Neural progenitor cell (in vitro differentiated cells): ENCODE measurements around the gene TRAF4. TPM values are rescaled to one million over a fixed set of nuclear protein-coding genes. Genes with fewer than 3 reads are reported as not detected.

ENCODE experiments used
- DNase-seq: peaks from one replicate; pipeline ENCODE4 v3.0.0-alpha.2; 2016; ENCODE audit warnings: low spot score
- H2AFZ ChIP-seq: fragments of 200-600 bp; sonication (generic); replicated peaks from 2 replicates; pipeline ENCODE4 v1.6.1; 2016; ENCODE audit warnings: antibody characterized with exemption
- H3F3A ChIP-seq: fragments of 200-600 bp; sonication (generic); 2 replicates; pipeline ENCODE4 v1.6.1; 2016; ENCODE audit warnings: antibody characterized with exemption, low read depth
- H3K27ac ChIP-seq: fragments of 200-600 bp; sonication (generic); 2 replicates; pipeline ENCODE4 v1.5.1; 2016; ENCODE audit warnings: mild to moderate bottlenecking
- H3K27me3 ChIP-seq: fragments of 200-600 bp; sonication (generic); 2 replicates; pipeline ENCODE4 v1.6.1; 2016; ENCODE audit warnings: mild to moderate bottlenecking, moderate library complexity
- H3K36me3 ChIP-seq: fragments of 200-600 bp; sonication (generic); 2 replicates; pipeline ENCODE4 v1.5.1; 2016
- H3K4me1 ChIP-seq: fragments of 200-600 bp; sonication (generic); 2 replicates; pipeline ENCODE4 v1.6.1; 2016; ENCODE audit warnings: mixed run types
- H3K4me2 ChIP-seq: fragments of 200-600 bp; sonication (generic); 2 replicates; pipeline ENCODE4 v1.6.1; 2016
- H3K4me3 ChIP-seq: fragments of 200-600 bp; sonication (generic); 2 replicates; pipeline ENCODE4 v1.5.1; 2016
- H3K79me2 ChIP-seq: fragments of 200-600 bp; sonication (generic); 2 replicates; pipeline ENCODE4 v1.6.1; 2016; ENCODE audit warnings: low read depth
- H3K9ac ChIP-seq: fragments of 200-600 bp; sonication (generic); 2 replicates; pipeline ENCODE4 v1.6.1; 2016
- H3K9me3 ChIP-seq: fragments of 200-600 bp; sonication (generic); 2 replicates; pipeline ENCODE4 v1.5.1; 2016; ENCODE audit warnings: low read depth
- H4K20me1 ChIP-seq: fragments of 200-600 bp; sonication (generic); 2 replicates; pipeline ENCODE4 v1.6.1; 2016; ENCODE audit warnings: low read depth
- H3K27ac Mint-ChIP-seq: 3 replicates; pipeline ENCODE4 v1.8.0; 2021; ENCODE audit warnings: mixed read lengths
- H3K27me3 Mint-ChIP-seq: 2 replicates; pipeline ENCODE4 v1.8.0; 2022; ENCODE audit warnings: low read depth, mild to moderate bottlenecking, inconsistent platforms, moderate library complexity, mixed read lengths; ENCODE audit not compliant: insufficient read depth
- H3K36me3 Mint-ChIP-seq: 3 replicates; pipeline ENCODE4 v1.8.0; 2021; ENCODE audit warnings: mixed read lengths
- H3K4me1 Mint-ChIP-seq: 3 replicates; pipeline ENCODE4 v1.8.0; 2021; ENCODE audit warnings: mixed read lengths
- H3K4me3 Mint-ChIP-seq: 3 replicates; pipeline ENCODE4 v1.8.0; 2021; ENCODE audit warnings: mild to moderate bottlenecking, moderate library complexity, mixed read lengths
- H3K9me3 Mint-ChIP-seq: 3 replicates; pipeline ENCODE4 v1.8.0; 2020; ENCODE audit warnings: mixed read lengths
- EZH2 ChIP-seq: fragments of 200-600 bp; sonication (generic); IDR thresholded peaks from 2 replicates; pipeline ENCODE4 v1.6.1; 2017; ENCODE audit warnings: antibody characterized with exemption, mild to moderate bottlenecking, moderate library complexity
- EZH2phosphoT487 ChIP-seq: fragments of 200-600 bp; sonication (generic); IDR thresholded peaks from 2 replicates; pipeline ENCODE4 v1.6.1; 2017; ENCODE audit warnings: antibody characterized with exemption
- total RNA-seq: library from RNA; depleted of rRNA; stranded (reverse); fragments of >200 nt; gene quantifications from 2 replicates; pipeline ENCODE4 v1.2.3, GENCODE V29; 2015; ENCODE audit warnings: low replicate concordance
- TF ChIP-seq, protein P1 (sequence below): fragments of 200-600 bp; sonication (generic); IDR thresholded peaks from 2 replicates; pipeline ENCODE4 v1.5.1; 2017; ENCODE audit warnings: antibody characterized with exemption, mild to moderate bottlenecking

Gene TRAF4
- total RNA-seq, 1 donor from 2014 or later, result 32.2 TPM

DNA sequence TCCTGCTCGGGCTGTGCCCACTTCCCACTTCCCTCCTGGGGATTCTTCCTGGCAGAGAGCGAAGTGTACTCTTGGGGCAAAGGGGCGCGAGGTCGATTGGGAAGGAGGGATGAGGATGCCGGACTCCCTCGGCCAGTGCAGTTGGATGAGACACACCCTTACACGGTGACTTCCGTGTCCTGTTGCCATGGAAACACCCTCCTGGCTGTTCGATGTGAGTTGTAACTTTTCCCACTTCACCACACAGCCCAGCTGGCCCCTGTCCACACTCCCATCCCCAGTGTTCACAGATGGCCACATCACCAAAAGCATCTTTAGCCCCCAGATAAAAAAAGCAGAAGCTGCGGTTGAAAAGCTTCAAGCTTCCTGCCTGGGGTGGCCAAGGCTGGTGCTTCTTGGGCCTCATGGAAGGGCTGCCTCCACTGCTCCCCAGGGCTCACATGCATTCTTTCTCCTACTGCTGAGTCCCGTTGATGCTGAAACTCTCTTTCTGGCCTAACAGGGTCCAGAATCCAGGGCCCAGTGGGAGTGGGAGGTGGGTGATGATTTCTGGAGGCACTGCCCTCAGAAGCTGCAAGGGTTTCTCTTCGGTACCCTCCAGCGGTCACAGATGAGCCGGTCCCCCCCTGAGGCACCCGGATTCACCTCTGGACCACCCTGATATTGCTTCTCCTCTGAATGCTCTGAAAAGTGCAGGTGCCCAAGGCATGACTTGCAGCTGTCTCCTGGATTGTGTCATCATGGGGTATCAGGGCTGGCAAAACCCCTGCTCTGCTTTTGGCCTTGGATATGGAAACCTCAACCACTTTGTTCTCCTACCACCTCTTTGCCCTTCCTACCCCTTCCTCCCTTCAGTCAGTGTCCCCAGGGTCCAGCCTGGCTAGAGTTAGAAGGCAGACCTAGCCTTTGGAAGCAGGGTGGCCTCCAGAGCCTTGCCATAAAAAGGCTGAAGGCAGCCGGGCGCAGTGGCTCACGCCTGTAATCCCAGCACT, 2.2 kb upstream of the TRAF4 start:
- no peak for DNase-seq
- peaks cover 13% of the 10 kb centered on the region for H3K4me1 Mint-ChIP-seq
- H4K20me1 ChIP-seq, result peaks cover 24% of the 10 kb centered on the region
- no peak overlapping the region for H3K27ac ChIP-seq
- peaks cover 2% of the 10 kb centered on the region for H3K9me3 Mint-ChIP-seq
- no peaks in the 10 kb centered on the region for H3K36me3 ChIP-seq
- peaks cover 2% of the 10 kb centered on the region for H3K36me3 Mint-ChIP-seq
- no peaks in the 10 kb centered on the region for H3K27me3 ChIP-seq
- H3K27me3 Mint-ChIP-seq, result peaks cover 4% of the 10 kb centered on the region
- no peak overlapping the region for H3K9ac ChIP-seq
- no peak overlapping the region for H3K27ac Mint-ChIP-seq
- H2AFZ ChIP-seq, result no peak overlapping the region
- peak overlapping the region; percentile 25 for H3K4me3 Mint-ChIP-seq
- peaks cover 12% of the 10 kb centered on the region for H3K4me1 ChIP-seq
- H3K9me3 ChIP-seq, result no peaks in the 10 kb centered on the region
- peaks cover 28% of the 10 kb centered on the region for H3K79me2 ChIP-seq
- H3K4me3 ChIP-seq, result no peak overlapping the region
- H3F3A ChIP-seq, result peaks cover 38% of the 10 kb centered on the region
- no peak overlapping the region for H3K4me2 ChIP-seq
- TF ChIP-seq, protein P1, sequence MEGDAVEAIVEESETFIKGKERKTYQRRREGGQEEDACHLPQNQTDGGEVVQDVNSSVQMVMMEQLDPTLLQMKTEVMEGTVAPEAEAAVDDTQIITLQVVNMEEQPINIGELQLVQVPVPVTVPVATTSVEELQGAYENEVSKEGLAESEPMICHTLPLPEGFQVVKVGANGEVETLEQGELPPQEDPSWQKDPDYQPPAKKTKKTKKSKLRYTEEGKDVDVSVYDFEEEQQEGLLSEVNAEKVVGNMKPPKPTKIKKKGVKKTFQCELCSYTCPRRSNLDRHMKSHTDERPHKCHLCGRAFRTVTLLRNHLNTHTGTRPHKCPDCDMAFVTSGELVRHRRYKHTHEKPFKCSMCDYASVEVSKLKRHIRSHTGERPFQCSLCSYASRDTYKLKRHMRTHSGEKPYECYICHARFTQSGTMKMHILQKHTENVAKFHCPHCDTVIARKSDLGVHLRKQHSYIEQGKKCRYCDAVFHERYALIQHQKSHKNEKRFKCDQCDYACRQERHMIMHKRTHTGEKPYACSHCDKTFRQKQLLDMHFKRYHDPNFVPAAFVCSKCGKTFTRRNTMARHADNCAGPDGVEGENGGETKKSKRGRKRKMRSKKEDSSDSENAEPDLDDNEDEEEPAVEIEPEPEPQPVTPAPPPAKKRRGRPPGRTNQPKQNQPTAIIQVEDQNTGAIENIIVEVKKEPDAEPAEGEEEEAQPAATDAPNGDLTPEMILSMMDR, result no peak
- TF ChIP-seq EZH2, result no peak
- TF ChIP-seq EZH2phosphoT487, result no peak

DNA sequence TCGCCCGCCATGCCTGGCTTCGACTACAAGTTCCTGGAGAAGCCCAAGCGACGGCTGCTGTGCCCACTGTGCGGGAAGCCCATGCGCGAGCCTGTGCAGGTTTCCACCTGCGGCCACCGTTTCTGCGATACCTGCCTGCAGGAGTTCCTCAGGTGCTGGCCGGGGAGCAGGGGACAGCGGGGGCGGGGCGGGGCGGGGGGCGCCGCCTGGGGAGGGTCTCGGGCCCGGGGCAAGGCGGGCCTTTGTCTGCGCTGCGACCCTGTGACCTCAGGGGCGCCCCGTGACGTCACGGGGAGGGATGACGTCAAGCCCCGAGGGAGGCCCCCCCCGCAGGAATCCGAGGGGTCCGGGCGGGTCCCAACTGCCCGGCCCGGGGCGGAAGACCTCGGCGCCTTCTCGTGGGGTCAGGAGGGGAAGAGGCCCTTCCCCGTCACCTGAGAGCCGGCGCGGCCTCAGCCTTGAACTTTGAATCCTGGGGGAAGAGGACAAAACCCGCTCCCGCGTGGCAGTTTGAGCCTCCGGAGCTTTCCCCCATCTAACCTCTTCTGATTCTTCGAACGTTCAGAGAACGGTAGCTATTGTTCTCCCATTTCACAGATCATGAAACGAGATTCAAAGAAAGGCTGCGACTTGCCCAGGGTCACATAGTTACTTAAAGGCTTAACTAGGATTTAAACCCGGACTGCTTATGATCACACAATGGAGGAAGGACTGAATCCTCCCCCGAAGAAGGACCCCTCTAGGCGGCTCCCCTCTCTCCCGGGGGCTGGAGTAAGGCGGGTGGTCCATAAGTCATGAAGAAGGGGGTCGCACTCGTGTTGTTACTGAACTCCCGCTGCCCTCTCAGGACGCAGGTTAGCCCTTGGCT, 527 bp downstream of the TRAF4 start:
- Mint-ChIP-seq H3K4me1 (peaks cover 22% of the 10 kb centered on the region), H3K9me3 (no peaks in the 10 kb centered on the region), H3K27ac (peak overlapping the region; percentile 96), H3K27me3 (peaks cover 4% of the 10 kb centered on the region), H3K36me3 (peaks cover 3% of the 10 kb centered on the region), H3K4me3 (peak overlapping the region; percentile 91)
- Histone ChIP-seq H3K4me1 (peaks cover 16% of the 10 kb centered on the region), H4K20me1 (peaks cover 51% of the 10 kb centered on the region), H3K4me3 (peak overlapping the region; percentile 78), H2AFZ (no peak overlapping the region), H3K27me3 (no peaks in the 10 kb centered on the region), H3K36me3 (no peaks in the 10 kb centered on the region), H3K79me2 (peaks cover 40% of the 10 kb centered on the region), H3K9me3 (no peaks in the 10 kb centered on the region), H3K9ac (peak overlapping the region; percentile 99), H3K27ac (peak overlapping the region; percentile 100), H3K4me2 (peak overlapping the region; percentile 88), H3F3A (peaks cover 63% of the 10 kb centered on the region)
- peak; percentile 92 for DNase-seq
- TF ChIP-seq EZH2phosphoT487 (no peak), EZH2 (no peak)
- TF ChIP-seq, protein P1, result no peak

DNA sequence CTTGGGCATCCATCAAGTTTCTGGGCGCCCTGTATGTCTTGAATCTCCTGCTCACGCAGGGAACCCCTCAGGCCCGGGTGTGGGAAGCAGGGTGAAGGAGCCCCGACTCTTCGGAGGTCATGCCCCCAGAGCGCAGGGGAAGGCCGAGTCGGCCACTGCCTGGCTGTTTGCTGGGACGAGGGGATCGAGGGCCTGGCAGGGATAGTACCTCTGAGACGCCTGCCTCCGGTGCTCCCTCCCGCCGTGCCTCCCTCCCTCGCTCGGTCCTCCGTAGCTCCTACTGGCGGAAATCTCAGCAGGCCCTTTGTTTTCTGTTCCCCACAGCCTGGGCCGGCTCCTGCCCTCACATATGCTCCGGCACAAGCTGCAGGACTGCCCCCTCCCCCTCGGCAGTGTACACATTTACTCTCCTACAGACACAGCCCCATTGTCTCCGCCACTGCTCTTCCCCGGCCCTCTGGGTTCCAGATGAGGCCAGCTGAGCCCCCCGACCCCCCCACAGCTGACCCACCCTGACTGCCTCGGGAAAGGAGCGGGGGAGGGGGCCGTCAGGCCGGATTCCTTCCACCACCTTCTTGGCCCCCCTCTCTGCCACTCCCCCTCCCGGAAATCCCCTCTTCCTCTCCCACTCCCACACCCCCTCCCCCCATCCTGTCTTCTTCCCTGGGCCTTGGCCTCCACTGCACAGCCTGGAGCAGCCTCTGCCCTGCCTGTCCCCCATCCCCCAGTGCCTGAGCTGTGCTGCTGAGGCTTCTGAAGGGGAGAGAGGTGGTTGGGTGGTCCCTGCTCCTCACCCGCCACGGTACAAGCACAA, 1.4 kb downstream of the TRAF4 start:
- H3K27me3 ChIP-seq, result no peaks in the 10 kb centered on the region
- H3K27ac ChIP-seq, result peak overlapping the region; percentile 100
- H3K9me3 ChIP-seq, result no peaks in the 10 kb centered on the region
- H3K9ac ChIP-seq, result peak overlapping the region; percentile 99
- peak overlapping the region; percentile 78 for H3K4me3 ChIP-seq
- peak; percentile 85 for DNase-seq
- peaks cover 40% of the 10 kb centered on the region for H3K79me2 ChIP-seq
- peak overlapping the region; percentile 96 for H3K27ac Mint-ChIP-seq
- H3K4me1 Mint-ChIP-seq, result peaks cover 25% of the 10 kb centered on the region
- H4K20me1 ChIP-seq, result peaks cover 57% of the 10 kb centered on the region
- peak overlapping the region; percentile 91 for H3K4me3 Mint-ChIP-seq
- TF ChIP-seq, protein P1, result peak; percentile 2
- TF ChIP-seq EZH2phosphoT487 (no peak), EZH2 (no peak)
- peaks cover 4% of the 10 kb centered on the region for H3K27me3 Mint-ChIP-seq
- peaks cover 2% of the 10 kb centered on the region for H3K36me3 Mint-ChIP-seq
- peak overlapping the region; percentile 88 for H3K4me2 ChIP-seq
- H3K36me3 ChIP-seq, result no peaks in the 10 kb centered on the region
- H2AFZ ChIP-seq, result no peak overlapping the region
- H3K9me3 Mint-ChIP-seq, result no peaks in the 10 kb centered on the region
- peaks cover 70% of the 10 kb centered on the region for H3F3A ChIP-seq
- peaks cover 16% of the 10 kb centered on the region for H3K4me1 ChIP-seq
